ENCODE results near the gene TEKT1.

DNA sequence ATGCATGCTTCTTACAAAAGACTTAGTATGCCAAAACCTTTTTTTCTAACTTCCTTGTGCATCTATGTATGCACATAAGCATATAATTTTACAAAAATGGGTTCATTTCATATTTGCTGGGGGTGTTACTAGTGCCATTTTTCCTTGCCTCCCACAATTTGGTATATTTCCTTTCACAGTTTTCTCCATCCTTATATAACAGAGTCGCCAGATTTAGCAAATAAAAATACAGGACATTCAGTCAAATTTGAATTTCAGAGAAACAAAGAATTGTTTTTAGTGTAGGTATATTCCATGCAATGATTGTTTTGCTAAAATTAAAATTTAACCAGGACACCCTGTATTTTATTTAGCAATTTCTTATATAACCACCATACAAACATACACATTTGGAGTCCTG is 59.5 kb downstream of the TEKT1 start:
- TF ChIP-seq, protein P1, sequence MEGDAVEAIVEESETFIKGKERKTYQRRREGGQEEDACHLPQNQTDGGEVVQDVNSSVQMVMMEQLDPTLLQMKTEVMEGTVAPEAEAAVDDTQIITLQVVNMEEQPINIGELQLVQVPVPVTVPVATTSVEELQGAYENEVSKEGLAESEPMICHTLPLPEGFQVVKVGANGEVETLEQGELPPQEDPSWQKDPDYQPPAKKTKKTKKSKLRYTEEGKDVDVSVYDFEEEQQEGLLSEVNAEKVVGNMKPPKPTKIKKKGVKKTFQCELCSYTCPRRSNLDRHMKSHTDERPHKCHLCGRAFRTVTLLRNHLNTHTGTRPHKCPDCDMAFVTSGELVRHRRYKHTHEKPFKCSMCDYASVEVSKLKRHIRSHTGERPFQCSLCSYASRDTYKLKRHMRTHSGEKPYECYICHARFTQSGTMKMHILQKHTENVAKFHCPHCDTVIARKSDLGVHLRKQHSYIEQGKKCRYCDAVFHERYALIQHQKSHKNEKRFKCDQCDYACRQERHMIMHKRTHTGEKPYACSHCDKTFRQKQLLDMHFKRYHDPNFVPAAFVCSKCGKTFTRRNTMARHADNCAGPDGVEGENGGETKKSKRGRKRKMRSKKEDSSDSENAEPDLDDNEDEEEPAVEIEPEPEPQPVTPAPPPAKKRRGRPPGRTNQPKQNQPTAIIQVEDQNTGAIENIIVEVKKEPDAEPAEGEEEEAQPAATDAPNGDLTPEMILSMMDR (IDR thresholded peaks at IDR 0.05; ENCODE audit: low read depth, low read length, missing input control) = no peak
- TF ChIP-seq, protein P2, sequence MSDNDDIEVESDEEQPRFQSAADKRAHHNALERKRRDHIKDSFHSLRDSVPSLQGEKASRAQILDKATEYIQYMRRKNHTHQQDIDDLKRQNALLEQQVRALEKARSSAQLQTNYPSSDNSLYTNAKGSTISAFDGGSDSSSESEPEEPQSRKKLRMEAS (IDR thresholded peaks at IDR 0.05) = no peak
- TF ChIP-seq JUND (IDR thresholded peaks at IDR 0.05) (no peak), EGR1 (IDR thresholded peaks at IDR 0.05; ENCODE audit: low read depth in 2 of 2) (no peak), RAD21 (IDR thresholded peaks at IDR 0.05) (no peak), YY1 (IDR thresholded peaks at IDR 0.05) (no peak), SP1 (IDR thresholded peaks at IDR 0.05) (no peak)
- TF ChIP-seq, protein P3, sequence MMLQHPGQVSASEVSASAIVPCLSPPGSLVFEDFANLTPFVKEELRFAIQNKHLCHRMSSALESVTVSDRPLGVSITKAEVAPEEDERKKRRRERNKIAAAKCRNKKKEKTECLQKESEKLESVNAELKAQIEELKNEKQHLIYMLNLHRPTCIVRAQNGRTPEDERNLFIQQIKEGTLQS (IDR thresholded peaks at IDR 0.05) = no peak

All from liver (tissue), 3 donors.